Measurements from ENCODE around the gene PREP. TPM values are rescaled to one million over a fixed set of nuclear protein-coding genes. Genes with fewer than 3 reads are reported as not detected.

The PREP gene
- total and polyA plus RNA-seq, 2 experiments from 2014 or later, result 27.2 to 30.3 TPM

- Histone ChIP-seq H3K79me2 (no peaks in the 10 kb centered on the region), H2AFZ (no peak overlapping the region), H3K4me2 (no peak overlapping the region), H3K27me3 (no peaks in the 10 kb centered on the region), H3K4me1 (ENCODE audit: insufficient read depth) (peaks cover 7% of the 10 kb centered on the region), H3K9me3 (ENCODE audit: low read depth) (no peaks in the 10 kb centered on the region), H3K4me3 (no peak overlapping the region), H4K20me1 (ENCODE audit: insufficient read depth, poor library complexity, severe bottlenecking) (no peaks in the 10 kb centered on the region), H3K9me2 (replicated peaks; ENCODE audit: insufficient read depth) (no peaks in the 10 kb centered on the region), H3K36me3 (replicated peaks; ENCODE audit: insufficient read depth, low read depth) (no peaks in the 10 kb centered on the region), H3K27ac (no peak overlapping the region)
- TF ChIP-seq EZH2 (IDR thresholded peaks at IDR 0.05; ENCODE audit: borderline replicate concordance) (no peak), EZH2phosphoT487 (IDR thresholded peaks at IDR 0.05; ENCODE audit: low read depth, severe bottlenecking, unreplicated experiment) (no peak), CTCF (IDR thresholded peaks at IDR 0.05; ENCODE audit: poor library complexity) (no peak)
- WGBS (ENCODE audit: low lambda C conversion rate, missing lambda C conversion rate), result 79% methylated on average over 3 of the region's 3 CpGs
- no peak for DNase-seq (ENCODE audit: low spot score)
These were observed 30.8 kb upstream of the PREP start for GRCh38 chr6:105433723-105434122.

- no peaks in the 10 kb centered on the region for H4K20me1 ChIP-seq (ENCODE audit: insufficient read depth, poor library complexity, severe bottlenecking)
- 66% methylated on average over 3 of the region's 3 CpGs for WGBS (ENCODE audit: low lambda C conversion rate, missing lambda C conversion rate)
- H3K9me2 ChIP-seq (replicated peaks; ENCODE audit: insufficient read depth), result no peaks in the 10 kb centered on the region
- H2AFZ ChIP-seq, result no peak overlapping the region
- no peak overlapping the region for H3K4me2 ChIP-seq
- H3K4me3 ChIP-seq, result no peak overlapping the region
- H3K27ac ChIP-seq, result no peak overlapping the region
- H3K36me3 ChIP-seq (replicated peaks; ENCODE audit: insufficient read depth, low read depth), result no peaks in the 10 kb centered on the region
- no peak for DNase-seq (ENCODE audit: low spot score)
- no peaks in the 10 kb centered on the region for H3K9me3 ChIP-seq (ENCODE audit: low read depth)
- TF ChIP-seq EZH2phosphoT487 (IDR thresholded peaks at IDR 0.05; ENCODE audit: low read depth, severe bottlenecking, unreplicated experiment) (no peak), EZH2 (IDR thresholded peaks at IDR 0.05; ENCODE audit: borderline replicate concordance) (no peak), CTCF (IDR thresholded peaks at IDR 0.05; ENCODE audit: poor library complexity) (no peak)
- H3K27me3 ChIP-seq, result no peaks in the 10 kb centered on the region
- no peaks in the 10 kb centered on the region for H3K79me2 ChIP-seq
- H3K4me1 ChIP-seq (ENCODE audit: insufficient read depth), result peaks cover 15% of the 10 kb centered on the region
These were observed 29.9 kb upstream of the PREP start for GRCh38 chr6:105432797-105433196.

- 42% methylated on average over 2 of the region's 2 CpGs for WGBS (ENCODE audit: low lambda C conversion rate, missing lambda C conversion rate)
These were observed 28.3 kb upstream of the PREP start for GRCh38 chr6:105431226-105431625.

More at GRCh38 chr6:105431226-105431625, 28.3 kb upstream of the PREP start:
- TF ChIP-seq CTCF (IDR thresholded peaks at IDR 0.05; ENCODE audit: poor library complexity) (peak; percentile 73), EZH2 (IDR thresholded peaks at IDR 0.05; ENCODE audit: borderline replicate concordance) (no peak), EZH2phosphoT487 (IDR thresholded peaks at IDR 0.05; ENCODE audit: low read depth, severe bottlenecking, unreplicated experiment) (no peak)
- no peaks in the 10 kb centered on the region for H3K36me3 ChIP-seq (replicated peaks; ENCODE audit: insufficient read depth, low read depth)
- peaks cover 15% of the 10 kb centered on the region for H3K4me1 ChIP-seq (ENCODE audit: insufficient read depth)
- H2AFZ ChIP-seq, result no peak overlapping the region
- no peaks in the 10 kb centered on the region for H3K27me3 ChIP-seq
- H3K4me2 ChIP-seq, result no peak overlapping the region
- H3K27ac ChIP-seq, result no peak overlapping the region
- DNase-seq (ENCODE audit: low spot score), result peak; percentile 61
- no peak overlapping the region for H3K4me3 ChIP-seq
- no peaks in the 10 kb centered on the region for H3K9me3 ChIP-seq (ENCODE audit: low read depth)
- H3K79me2 ChIP-seq, result no peaks in the 10 kb centered on the region
- H3K9me2 ChIP-seq (replicated peaks; ENCODE audit: insufficient read depth), result no peaks in the 10 kb centered on the region
- H4K20me1 ChIP-seq (ENCODE audit: insufficient read depth, poor library complexity, severe bottlenecking), result no peaks in the 10 kb centered on the region
